Ramos (cell line): ENCODE data around the gene USP20.

ENCODE experiments used
- in situ Hi-C: fragments of 300-500 bp; cut with MboI; formaldehyde crosslinking; loops from one replicate; pipeline ENCODE4 v1.14.3; 2022; ENCODE audit warnings: low sequenced_read_pairs; ENCODE audit not compliant: unreplicated experiment

Gene USP20

DNA sequence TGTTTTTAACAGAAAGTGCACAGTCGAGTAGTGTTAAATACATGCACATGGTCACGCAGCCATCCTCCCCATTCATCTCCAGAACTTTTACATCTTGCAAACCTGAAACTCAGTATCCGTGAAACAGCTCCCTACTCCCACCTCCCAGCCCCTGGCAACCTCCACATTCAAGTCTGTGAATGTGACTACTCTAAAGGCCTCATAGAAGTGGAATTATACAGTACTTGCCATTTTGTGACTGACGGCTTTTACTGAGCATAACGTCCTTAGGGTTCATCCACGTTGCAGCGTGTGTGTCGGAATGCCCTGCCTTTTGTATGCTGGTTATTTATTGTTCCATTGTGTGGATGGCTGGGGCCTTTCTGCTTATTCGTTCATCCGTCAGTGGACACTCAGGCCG, 35.8 kb downstream of the USP20 start:
- in situ Hi-C loops: no loop called here

DNA sequence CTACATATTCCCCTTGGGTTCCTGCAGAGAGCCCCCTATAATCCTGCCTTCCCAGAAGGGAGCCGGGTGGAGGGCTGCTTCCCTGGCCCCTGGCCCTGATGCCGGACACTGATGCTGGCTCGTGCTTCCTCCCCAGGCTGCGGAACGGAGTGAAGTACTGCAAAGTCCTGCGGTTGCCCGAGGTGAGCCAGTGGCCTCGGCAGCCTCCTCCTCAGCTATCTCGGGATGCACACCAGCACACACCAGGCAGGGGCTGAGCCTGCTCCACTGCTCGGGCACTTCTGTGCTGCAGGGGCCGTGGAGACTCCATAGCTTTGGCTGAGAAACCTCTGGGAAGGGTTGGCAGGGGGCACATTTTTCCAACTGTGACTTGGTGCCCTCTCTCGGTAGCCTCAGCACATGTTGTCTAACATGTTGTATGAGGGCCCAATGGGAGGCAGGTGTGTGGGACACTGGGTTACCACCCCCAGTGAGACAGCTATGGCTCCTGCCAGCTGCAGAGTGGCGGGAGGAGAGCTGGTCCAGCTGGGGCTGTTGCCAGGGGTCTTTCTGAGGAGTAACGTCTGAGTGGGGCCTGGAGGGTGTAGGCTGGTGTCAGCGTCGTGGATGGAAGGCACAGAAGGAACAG, 38.4 kb downstream of the USP20 start:
- in situ Hi-C loops: no loop called here

DNA sequence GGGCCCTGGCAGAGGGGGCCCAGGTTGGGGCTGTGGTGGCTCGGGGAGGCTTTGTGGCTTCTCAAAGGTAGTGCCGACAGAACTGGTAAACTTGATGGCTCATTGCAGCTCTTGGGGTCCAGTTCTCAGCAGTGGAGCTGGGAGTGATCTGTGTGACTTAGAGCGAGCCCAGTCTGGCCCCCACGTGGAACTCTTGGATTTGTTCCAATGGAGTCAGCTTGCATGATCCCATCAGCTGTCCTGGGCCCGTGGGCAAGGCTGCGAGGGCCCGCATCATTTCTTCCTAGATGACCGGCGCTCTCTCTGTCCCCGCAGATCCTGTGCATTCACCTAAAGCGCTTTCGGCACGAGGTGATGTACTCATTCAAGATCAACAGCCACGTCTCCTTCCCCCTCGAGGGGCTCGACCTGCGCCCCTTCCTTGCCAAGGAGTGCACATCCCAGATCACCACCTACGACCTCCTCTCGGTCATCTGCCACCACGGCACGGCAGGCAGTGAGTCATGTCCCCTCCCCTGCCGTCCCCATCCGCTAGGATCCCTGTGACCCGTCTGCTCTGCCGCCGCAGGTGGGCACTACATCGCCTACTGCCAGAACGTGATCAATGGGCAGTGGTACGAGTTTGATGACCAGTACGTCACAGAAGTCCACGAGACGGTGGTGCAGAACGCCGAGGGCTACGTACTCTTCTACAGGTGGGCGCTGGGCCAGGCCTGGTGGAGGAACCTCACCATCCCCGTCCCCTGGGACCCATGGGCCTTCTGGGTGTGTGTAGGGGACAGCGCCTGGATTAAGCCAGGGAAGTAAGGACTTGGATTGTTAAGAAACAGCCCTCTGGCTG, 39.2 kb downstream of the USP20 start:
- in situ Hi-C loops: loop anchor here (25.0 kb wide), 1 partner anchor 213 kb away; no protein-coding TSS in a partner anchor

DNA sequence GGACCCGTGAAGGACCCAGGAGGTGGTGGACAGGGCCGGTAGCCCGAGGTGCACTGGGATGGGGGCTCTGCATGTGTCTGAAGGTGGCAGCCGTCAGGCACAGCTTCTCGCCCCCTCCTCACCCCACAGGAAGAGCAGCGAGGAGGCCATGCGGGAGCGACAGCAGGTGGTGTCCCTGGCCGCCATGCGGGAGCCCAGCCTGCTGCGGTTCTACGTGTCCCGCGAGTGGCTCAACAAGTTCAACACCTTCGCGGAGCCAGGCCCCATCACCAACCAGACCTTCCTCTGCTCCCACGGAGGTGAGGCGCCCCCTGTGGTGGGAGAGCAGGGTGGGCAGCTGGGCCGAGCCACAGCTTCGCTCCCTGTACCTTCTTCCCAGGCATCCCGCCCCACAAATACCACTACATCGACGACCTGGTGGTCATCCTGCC, 39.9 kb downstream of the USP20 start:
- in situ Hi-C loops: loop anchor here (25.0 kb wide), 1 partner anchor 212 kb away; no protein-coding TSS in a partner anchor

DNA sequence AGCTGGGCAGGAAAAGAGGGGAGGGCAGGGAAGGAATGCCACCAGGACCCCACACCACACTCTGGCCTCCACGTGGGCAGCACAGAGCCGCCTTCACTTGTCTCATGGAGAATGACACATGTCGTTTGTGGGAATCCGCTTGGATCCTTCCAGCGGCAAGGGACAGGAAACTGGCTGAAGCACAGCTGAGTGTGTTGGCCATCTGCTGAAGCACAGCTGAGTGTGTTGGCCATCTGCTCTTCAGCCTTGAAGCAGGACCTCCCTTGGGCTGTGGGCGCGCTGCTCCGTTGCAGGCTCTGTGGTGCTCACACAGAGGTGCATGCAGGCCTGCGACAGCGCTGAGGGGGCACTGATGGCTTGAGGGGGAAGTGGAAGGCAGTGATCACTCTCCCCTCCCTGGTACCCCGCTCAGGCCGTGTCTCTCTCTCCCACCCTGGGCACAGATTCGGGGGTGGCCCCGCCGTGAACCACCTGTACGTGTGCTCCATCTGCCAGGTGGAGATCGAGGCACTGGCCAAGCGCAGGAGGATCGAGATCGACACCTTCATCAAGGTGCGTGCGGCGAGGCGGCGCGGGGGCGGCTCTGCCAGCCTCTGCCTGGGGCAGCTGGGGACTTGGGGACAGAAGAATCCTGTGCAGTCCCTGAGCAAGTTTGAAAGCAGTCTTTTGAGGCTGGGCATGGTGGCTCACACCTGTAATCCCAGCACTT, 40.6 kb downstream of the USP20 start:
- in situ Hi-C loops: loop anchor here (25.0 kb wide), 1 partner anchor 211 kb away; no protein-coding TSS in a partner anchor

DNA sequence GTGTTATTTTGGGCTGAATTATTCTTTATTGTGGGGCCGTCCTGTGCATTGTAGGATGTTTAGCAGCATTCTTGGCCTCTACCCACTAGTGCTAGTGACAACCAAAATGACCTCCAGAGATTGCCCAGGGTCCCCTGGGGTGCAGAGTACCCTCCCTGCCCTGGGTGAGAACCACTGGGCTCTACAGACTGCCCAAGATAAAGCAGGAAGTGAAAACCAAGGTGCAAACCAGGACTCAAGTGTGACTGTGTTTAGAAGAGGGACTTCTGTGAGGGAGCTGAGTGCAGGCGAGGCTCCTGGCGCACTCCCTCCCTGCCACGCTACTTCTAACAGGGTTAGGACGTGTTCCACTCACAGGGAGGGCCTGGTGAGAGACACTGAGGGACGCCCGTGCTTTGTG, 41.6 kb downstream of the USP20 start:
- in situ Hi-C loops: loop anchor here (25.0 kb wide), 1 partner anchor 210 kb away; no protein-coding TSS in a partner anchor

DNA sequence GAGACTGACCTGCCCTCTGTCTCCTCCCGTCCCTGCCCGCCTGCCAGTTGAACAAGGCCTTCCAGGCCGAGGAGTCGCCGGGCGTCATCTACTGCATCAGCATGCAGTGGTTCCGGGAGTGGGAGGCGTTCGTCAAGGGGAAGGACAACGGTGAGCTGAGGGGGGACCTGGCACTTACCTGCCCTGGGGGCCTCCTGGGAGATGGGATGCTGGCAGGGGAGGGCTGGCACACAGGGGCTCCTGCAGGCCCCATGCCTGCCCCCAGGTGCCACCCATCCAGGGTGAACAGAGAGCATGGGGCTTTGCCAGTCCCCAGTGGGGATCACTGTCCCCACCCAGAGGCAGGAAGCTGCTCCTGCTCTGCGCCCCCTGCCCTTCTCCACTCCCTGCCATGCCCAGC, 43.0 kb downstream of the USP20 start:
- in situ Hi-C loops: loop anchor here (25.0 kb wide), 1 partner anchor 209 kb away; no protein-coding TSS in a partner anchor

DNA sequence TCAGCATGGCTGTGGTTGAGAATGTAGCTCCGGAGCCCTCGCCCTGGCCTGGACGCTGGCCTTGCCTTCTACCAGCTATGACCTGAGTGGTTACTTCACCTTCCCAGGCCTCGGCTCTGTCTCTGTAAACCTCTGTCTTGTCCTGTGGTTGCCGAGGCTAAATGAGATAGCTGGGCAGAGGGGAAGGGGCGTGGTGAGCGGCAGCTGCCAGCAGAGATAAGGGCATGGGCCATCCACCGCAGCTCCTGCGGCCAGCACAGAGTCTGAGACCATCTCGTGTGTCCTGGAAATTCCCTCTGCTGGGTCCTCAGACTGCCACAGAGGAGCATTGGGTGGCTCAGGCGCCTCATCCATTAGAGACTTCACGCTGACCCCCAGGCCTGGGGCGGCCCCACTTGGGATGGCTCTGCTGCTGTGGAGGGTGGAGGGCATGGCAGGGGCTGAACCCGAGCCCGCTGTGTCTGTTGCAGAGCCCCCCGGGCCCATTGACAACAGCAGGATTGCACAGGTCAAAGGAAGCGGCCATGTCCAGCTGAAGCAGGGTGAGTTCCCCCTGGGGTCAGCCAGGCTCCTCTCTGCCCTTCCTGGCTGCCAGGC, 43.9 kb downstream of the USP20 start:
- in situ Hi-C loops: loop anchor here (25.0 kb wide), 1 partner anchor 208 kb away; no protein-coding TSS in a partner anchor

DNA sequence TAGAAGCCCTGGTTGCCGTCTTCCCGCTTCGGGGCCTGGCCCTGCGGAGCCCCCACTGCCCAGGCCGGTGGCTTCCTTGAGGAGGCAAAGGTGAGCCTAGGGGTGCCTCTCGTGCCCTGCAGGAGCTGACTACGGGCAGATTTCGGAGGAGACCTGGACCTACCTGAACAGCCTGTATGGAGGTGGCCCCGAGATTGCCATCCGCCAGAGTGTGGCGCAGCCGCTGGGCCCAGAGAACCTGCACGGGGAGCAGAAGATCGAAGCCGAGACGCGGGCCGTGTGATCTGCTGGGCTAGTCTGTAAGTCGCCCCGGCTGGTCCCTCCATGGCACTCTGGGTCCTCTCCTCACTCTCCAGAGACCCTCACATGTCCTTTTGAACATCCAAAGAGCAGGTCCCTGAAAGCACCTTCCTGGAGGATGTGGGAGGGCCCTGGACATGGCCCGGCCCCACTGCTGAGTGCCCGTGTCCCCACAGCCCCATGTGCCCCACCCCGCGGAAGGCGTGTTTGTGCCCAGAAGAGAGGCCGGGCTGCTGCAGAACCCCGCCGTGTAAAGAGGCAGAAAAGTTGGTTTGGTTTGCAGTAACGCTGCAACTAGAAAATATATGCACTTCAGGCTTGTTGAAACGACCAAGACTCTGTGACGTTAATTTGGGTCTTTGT, 44.9 kb downstream of the USP20 start:
- in situ Hi-C loops: loop anchor here (10.0 to 25.0 kb wide), 2 partner anchors 207 to 355 kb away; no protein-coding TSS in a partner anchor

DNA sequence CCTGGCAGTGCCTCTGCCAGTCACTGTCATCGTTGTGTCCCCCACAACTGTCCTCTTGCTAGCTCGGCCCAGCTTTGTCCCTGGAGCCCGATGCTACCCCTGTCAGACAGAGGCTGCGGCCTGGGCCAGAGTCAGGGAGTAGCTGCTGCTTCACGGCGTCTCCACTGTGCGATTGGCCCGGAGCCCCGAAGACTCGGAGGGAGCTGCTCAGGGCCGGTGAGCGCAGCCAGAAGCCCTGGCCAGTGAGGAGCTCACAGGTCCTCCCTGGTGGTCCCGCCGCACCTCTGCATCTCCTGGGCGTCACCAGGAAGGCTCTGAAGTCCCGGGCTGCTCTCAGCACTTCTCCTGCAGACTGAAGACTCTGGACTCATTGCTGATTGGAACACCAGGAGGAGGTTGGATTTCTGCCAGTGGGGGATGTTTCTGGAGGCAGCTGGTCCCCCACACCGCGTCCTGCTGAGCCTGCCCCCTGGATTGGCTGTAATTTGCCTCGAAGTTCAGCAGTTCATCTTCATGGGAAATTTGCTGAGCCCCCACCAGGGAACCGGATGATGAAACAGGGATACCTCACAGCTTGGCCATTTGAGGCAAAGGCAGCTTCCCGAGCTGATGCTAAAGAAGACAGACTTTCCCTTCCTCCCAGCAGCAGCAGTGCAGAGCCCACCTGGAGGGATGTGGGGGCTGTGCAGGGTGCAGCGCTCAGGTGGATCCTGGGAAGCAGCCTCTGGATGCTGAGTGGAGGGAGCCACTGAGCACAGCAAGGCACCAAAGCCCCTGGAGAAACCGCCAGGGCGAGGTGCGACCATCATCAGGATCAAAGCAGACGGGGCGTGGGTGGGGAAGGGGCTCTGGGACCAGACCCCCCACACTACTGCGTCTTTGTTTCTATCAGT, 45.6 kb downstream of the USP20 start:
- in situ Hi-C loops: loop anchor here (10.0 to 25.0 kb wide), 2 partner anchors 206 to 354 kb away; no protein-coding TSS in a partner anchor

DNA sequence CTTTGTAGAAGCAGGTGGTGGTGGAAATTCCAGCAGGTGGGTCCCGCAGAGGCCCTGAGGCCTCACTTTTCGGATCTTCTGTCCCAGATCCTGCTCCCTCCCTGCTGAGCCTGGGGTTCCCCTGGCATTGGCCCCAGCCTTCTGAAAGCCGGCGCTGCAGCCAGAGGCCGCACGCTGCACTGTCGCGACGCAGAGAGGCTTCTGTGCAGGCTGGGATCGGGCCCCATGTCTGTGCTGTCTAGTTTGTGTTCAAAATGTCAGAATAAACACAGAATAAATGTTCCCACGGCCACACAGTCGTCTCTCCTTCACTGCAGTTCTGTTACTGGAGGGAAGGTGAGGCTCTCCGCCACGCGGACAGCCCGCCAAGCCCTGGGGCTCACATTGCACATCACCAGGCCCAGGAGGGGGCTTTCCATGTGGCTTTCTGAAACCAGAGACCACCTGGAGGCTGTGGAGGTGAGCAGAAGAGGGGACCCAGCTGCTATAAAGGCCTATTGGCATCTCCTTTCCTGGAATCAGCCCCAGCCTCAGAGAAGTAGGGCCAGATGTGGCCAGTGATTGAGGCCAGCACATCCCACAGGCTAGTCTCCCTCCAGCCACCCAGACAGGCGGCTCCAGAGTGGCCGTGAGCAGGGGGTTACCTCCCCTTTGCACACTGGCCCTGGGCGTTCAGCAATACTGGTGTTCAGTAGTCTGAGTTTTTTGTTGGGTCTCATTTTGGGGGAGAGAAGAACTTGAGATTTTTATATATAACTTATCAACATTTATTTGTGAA, 46.5 kb downstream of the USP20 start:
- in situ Hi-C loops: loop anchor here (10.0 to 25.0 kb wide), 2 partner anchors 206 to 353 kb away; no protein-coding TSS in a partner anchor

DNA sequence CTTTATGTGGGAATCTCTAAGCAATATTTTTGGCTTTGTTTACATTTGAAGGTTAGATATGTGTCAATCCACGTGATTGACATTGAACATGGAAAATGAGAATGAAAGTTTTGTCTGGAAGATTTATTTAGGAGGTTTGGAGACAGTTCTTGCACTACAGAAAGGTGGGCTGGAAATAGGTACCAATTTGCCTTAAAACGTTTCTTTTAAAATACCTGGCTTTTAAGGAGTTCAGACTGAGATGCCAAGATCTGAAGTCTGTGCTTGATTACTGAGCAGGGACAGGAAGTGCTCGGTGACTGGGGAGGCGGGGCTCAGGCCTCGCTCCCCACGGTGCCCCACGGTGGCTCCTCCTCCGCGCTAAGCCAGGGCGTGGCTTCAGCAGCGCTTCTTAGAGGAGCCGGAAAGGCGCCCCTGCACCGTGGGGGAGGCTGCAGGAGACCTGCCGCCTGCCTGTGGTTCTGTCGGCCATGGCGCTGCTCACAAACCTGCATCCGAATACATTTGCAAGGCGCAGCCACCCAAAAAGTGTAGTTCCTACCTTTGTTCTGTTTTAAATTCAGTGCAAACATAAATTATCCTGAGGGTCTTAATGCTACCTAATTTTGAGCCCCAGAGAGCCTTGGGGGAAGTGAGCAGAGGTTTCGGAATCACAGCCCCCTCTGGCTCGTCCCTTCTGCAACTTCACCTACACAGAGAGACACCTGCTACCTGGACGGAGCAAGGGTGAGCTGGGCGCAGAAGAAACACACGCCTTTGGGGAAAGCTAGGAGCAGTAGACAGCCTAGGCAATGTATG, 49.2 kb downstream of the USP20 start:
- in situ Hi-C loops: loop anchor here (10.0 to 25.0 kb wide), 2 partner anchors 203 to 350 kb away; no protein-coding TSS in a partner anchor

DNA sequence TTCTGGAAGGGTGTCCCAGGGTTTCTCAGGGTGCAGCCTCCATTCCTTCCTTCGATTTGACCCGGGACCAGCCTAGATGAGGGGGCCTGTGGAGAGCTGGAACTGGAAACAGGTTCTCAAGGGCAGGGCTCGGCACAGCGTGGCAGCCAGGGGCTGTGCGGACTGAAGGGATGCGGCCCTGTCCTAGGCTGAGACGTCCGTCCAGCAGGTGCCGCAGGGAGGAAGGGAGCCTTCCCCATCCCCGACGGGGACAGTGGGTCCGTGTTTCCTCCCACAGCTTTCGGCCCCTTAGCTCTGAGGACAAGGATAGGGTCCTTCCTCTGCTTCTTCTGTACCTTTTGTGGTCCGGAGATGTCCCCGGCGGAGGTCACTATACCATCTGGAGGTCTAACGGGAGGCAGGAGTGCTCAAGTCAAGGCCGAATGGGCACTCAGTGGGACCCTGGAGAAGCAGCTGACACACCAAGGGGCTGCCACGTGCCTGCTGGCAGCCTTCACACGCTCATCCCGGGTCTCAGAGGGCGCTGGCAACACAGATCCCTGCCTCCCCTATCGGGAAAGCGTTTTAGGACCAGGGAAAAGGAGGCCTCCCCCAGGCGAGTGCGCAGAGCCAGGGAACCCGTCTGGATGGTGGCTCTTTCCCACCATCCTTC, 49.9 kb downstream of the USP20 start:
- in situ Hi-C loops: loop anchor here (10.0 to 25.0 kb wide), 2 partner anchors 202 to 350 kb away; no protein-coding TSS in a partner anchor

DNA sequence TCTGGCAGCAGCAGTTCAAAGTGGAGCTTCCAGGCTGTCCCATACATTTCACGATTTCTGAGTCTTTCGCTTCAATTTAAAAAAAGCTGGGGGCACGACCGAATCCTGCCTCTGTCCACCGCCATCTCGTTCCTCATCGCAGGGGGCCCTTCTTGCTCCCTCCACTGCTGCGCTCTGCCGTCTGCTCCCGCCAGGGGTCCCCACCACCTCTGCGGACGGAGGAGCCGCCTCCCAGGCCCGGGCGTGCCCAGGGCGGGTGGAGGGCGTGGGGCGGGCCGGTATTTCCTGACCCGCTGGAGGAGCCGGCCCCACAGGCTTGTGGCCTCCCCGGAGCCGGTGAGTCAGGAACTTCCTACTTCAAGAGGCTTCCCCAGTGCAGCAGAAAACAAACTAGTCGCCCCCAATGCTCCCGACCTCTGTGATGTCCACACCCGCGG, 50.4 kb downstream of the USP20 start:
- in situ Hi-C loops: loop anchor here (10.0 to 25.0 kb wide), 2 partner anchors 202 to 349 kb away; no protein-coding TSS in a partner anchor

DNA sequence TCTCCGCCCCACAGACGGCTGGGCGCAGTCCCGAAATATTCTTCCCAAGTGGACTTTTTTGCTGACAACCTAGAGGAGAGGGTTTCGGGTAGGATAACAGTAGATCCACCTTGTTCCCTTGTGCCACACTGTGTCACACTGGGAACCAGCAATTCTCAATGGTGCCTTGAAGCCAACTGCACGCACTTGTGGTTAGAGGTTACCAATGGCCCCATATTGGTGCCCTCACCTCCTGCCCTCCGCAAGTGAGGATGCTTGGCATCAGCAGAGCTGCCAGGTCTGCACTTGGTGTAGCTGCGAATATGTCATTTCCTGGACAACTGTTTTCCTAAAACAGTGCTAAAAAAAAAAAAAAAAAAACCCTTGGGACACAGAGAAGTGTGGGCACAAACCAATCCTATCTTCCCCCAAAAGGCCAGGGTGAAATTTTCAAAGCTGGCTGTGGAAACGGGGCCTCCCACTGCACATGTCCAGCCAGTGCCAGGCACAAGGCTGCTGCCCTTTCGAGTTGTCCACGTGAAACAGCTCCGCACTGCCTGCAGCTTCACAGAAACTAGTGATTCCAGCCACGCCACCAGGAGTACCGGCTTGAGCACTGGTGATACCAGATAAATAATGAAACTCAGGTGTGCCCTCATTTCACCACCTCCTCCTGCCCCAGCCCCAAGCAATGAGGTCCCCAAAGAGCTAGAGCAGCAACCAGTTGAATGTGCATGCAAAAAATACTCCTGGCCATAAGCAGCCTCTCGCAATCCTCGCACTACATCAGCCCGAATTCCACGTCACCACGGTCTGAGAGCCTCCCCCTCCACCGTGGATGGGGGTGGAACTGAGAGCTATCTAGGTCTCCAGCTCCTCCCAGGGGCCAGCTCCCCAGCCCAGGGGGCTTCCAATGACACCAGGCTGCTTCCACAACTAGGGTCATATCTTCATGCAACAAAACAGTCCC, 51.2 kb downstream of the USP20 start:
- in situ Hi-C loops: loop anchor here (10.0 to 25.0 kb wide), 2 partner anchors 201 to 348 kb away; no protein-coding TSS in a partner anchor
